ENCODE data around the gene BTBD9.
"Not testable (repeated sequence)": the region's sequence is repeated elsewhere in the genome, so short reads cannot be mapped to it uniquely, and the experiment has no call there.

BTBD9 gene

DNA sequence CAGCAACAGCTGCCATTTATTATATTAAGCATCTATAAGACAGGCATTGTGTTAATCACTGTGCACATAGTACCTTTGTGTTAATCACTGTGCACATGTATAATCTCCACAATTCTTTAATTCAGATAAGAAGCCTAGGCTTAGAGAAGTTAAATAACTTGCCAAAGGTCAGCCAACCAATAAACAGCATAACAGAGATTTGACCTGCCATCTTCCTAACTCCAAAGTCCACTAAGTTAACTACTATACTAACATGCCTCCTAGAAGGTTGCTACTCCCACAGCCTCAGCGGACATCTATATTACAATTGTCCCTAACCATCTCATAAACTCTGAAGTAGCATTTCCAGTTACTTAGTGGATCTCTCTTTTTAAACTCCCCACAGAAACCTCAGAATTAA, 3.7 kb downstream of the BTBD9 start:
- Mint-ChIP-seq H3K27me3 (no peaks in the 10 kb centered on the region), H3K4me3 (no peak overlapping the region), H3K27ac (no peak overlapping the region), H3K4me1 (ENCODE audit: low read depth) (peaks cover 54% of the 10 kb centered on the region), H3K9me3 (no peaks in the 10 kb centered on the region), H3K36me3 (ENCODE audit: low read depth) (peaks cover 12% of the 10 kb centered on the region)
- intact Hi-C loops (cut with micrococcal nuclease): no loop called here

DNA sequence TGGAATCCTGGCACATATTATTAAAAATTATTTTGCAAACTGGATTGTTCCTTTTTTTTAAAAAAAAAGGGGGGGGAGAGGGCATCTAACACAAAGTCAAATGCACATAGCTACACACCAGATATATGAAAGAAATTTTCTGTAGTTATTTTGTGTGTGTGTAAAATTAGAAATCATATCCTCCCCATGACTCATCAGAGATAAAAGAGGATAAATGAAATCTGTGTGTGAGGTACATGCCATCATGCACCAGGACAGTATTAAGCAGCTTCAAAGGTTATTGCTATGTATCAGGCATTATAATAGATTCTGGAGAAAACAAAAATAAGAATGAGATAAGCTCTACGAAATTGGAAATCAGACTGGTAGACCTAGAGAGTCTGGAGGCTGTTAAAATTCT, 5.2 kb downstream of the BTBD9 start:
- H3K27ac Mint-ChIP-seq: no peak overlapping the region

DNA sequence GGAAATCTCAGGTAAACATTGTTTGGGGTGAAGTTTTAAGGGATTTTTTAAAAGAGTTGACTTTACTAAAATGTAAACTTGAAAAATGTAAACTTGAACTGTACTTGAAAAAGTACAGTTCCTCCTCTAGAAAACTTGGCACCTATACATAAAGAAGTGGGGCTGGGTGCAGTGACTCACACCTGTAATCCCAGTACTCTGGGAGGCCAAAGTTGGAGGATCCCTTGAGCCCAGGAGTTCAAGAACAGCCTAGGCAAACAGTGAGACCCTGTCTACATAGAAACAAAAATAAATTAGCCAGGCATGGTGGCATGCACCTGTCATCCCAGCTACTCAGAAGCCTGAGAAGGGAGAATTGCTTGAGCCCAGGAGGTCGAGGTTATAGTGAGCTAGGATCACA, 7.2 kb downstream of the BTBD9 start:
- Mint-ChIP-seq H3K4me3 (no peak overlapping the region), H3K9me3 (no peaks in the 10 kb centered on the region), H3K27me3 (no peaks in the 10 kb centered on the region), H3K36me3 (ENCODE audit: low read depth) (no peaks in the 10 kb centered on the region), H3K27ac (no peak overlapping the region), H3K4me1 (ENCODE audit: low read depth) (peaks cover 34% of the 10 kb centered on the region)
- intact Hi-C loops (cut with micrococcal nuclease): no loop called here

More for the DNA sequence above, 5.2 kb downstream of the BTBD9 start:
- Mint-ChIP-seq H3K4me1 (ENCODE audit: low read depth) (peaks cover 44% of the 10 kb centered on the region), H3K4me3 (no peak overlapping the region), H3K27me3 (no peaks in the 10 kb centered on the region), H3K36me3 (ENCODE audit: low read depth) (peaks cover 5% of the 10 kb centered on the region), H3K9me3 (no peaks in the 10 kb centered on the region)
- intact Hi-C loops (cut with micrococcal nuclease): no loop called here

DNA sequence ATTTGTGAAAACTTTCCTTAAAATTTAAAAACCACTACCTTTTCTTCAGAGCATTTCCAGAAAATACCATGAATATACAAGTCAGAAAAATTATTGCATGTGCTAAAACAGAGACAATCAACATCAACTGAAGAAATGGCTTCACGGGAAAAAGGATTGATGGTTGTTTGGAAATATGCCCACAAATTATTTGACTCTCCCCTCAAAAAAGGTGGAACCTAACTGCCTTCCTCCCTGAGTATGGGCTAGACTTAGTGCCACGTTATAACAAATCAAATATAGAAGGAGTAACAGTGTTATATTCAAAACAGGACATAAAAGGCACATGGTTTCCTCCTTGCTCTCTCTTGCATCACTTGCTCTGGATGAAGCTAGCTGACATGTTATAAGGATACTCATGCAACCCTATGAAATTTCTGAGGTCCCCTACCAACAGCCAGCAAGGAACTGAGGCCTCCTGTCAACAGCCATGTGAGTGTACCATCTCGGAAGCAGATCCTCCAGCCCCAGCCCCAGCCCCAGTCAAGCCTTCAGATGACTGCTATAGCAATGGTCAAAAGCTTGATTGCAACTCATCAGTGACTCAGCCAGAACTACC, 8.4 kb downstream of the BTBD9 start:
- H3K9me3 Mint-ChIP-seq: no peaks in the 10 kb centered on the region
- peaks cover 25% of the 10 kb centered on the region for H3K4me1 Mint-ChIP-seq (ENCODE audit: low read depth)
- no peak overlapping the region for H3K27ac Mint-ChIP-seq
- H3K4me3 Mint-ChIP-seq: no peak overlapping the region
- intact Hi-C loops (cut with micrococcal nuclease): no loop called here
- H3K27me3 Mint-ChIP-seq: no peaks in the 10 kb centered on the region
- H3K36me3 Mint-ChIP-seq (ENCODE audit: low read depth): no peaks in the 10 kb centered on the region

DNA sequence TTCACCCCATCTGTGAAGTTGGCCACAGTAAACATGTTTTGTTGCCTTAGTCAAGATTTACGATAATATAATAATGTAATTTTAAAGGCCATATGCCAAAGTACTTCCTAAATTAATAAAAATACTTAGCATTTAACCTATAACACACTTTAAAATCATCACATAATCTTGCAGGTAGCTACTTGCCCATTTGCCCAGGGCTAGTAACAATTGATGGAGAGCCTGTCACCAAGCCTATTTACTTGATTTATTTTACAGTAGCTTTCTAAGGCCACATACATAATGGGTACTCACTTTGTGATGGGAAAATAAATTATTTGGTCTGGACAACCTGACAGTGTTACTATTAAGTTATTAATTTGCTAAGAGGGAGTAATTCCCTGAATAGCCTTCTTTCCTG, 14.5 kb downstream of the BTBD9 start:
- Mint-ChIP-seq H3K27ac (no peak overlapping the region), H3K9me3 (no peaks in the 10 kb centered on the region), H3K36me3 (ENCODE audit: low read depth) (no peaks in the 10 kb centered on the region), H3K4me1 (ENCODE audit: low read depth) (no peaks in the 10 kb centered on the region), H3K4me3 (no peak overlapping the region), H3K27me3 (no peaks in the 10 kb centered on the region)
- intact Hi-C loops (cut with micrococcal nuclease): no loop called here

DNA sequence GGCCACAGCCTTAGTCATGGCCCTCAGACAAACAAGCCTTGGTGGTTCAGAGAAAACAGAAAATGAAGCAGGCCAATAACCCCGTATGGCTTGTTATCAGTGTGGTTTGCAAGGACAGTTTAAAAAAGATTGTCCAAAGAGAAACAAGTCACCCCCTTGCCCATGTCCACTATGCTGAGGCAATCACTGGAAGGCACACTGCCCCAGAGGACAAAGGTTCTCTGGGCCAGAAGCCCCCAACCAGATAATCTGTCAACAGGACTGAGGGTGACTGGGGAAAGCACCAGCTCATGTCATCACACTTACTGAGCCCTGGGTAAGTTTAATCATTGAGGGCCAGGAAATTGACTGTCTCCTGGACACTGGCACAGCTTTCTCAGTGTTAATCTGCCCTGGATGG, 20.4 kb downstream of the BTBD9 start:
- H3K4me3 Mint-ChIP-seq; H3K4me1 Mint-ChIP-seq (ENCODE audit: low read depth); H3K36me3 Mint-ChIP-seq (ENCODE audit: low read depth); H3K27me3 Mint-ChIP-seq; intact Hi-C loops (cut with micrococcal nuclease); H3K9me3 Mint-ChIP-seq; H3K27ac Mint-ChIP-seq: not testable (repeated sequence)

DNA sequence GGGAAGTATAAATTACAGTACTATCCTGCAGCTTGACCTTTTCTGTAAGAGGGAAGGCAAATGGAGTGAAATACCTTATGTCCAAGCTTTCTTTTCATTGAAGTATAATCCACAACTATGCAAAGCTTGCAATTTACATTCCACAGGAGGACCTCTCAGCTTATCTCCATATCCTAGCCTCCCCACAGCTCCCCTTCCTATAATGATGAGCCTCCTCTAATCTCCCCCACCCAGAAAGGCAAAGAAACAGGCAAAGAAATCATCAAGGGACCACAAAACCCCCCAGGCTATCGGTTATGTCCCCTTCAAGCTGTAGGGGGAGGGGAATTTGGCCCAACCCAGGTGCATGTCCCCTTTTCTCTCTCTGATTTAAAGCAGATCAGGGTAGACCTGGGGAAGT, 21.4 kb downstream of the BTBD9 start:
- H3K27me3 Mint-ChIP-seq; H3K4me1 Mint-ChIP-seq (ENCODE audit: low read depth); intact Hi-C loops (cut with micrococcal nuclease); H3K36me3 Mint-ChIP-seq (ENCODE audit: low read depth); H3K9me3 Mint-ChIP-seq; H3K4me3 Mint-ChIP-seq; H3K27ac Mint-ChIP-seq: not testable (repeated sequence)

DNA sequence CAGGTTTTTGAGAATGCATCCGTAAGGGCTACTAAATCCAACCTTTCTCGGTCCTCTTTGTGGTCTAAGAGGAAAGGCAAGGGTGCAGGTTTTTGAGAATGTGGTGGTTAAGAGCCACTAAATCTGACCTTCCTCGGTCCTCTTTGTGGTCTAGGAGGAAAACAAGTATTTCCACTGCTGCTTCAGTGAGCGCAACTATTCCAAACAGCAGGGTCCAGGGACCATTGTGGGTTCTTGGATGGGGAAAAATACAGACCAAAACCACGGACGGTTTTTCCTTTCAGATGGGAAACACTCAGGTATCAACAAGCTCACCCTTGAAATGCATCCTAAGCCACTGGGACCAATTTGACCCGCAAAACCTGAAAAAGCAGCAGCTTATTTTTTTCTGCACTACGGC, 21.9 kb downstream of the BTBD9 start:
- Mint-ChIP-seq H3K27ac (no peak overlapping the region), H3K36me3 (ENCODE audit: low read depth) (no peaks in the 10 kb centered on the region), H3K27me3 (no peaks in the 10 kb centered on the region), H3K4me1 (ENCODE audit: low read depth) (no peaks in the 10 kb centered on the region), H3K9me3 (no peaks in the 10 kb centered on the region), H3K4me3 (no peak overlapping the region)
- intact Hi-C loops (cut with micrococcal nuclease): no loop called here

DNA sequence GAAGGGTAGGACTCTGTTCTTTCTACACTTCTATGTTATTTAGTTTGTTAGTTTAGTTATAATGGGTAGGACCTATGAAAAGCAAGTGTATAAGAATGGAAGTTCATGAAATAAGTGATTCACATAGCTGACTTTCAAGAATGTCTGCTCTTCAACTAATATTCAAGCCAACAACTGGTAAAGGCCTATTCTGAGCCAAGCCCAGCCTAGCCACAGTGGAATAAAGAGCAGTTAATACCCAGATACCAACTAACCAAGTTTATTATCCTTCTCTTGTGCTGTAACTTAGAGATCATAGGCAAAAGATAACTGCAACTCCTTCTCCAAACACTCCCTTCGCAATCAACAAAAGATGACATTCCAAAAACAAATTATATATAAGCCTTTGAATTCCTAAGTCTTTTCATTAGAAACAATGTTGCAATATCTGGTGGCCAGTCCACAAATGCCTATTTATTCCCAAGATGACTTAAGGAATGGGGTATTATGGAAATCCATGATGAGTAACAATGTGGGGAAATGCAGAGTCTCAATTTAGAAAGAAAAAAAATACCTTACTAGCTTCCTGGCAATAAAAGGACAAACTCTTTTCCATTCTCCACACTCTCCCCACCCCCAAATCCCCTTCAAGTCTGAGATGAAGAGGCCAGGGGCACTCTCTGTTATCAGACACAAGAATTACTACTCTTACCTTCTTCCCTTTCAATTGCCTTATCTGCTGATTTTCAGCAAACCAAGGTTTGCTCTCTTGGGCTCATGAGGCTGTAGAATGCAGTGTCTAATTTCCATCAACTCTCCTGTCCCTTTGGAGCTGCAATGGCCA, 27.4 kb downstream of the BTBD9 start:
- H3K4me1 Mint-ChIP-seq (ENCODE audit: low read depth): peaks cover 13% of the 10 kb centered on the region
- H3K4me3 Mint-ChIP-seq: no peak overlapping the region
- intact Hi-C loops (cut with micrococcal nuclease): no loop called here
- no peaks in the 10 kb centered on the region for H3K27me3 Mint-ChIP-seq
- no peak overlapping the region for H3K27ac Mint-ChIP-seq
- no peaks in the 10 kb centered on the region for H3K36me3 Mint-ChIP-seq (ENCODE audit: low read depth)
- no peaks in the 10 kb centered on the region for H3K9me3 Mint-ChIP-seq

DNA sequence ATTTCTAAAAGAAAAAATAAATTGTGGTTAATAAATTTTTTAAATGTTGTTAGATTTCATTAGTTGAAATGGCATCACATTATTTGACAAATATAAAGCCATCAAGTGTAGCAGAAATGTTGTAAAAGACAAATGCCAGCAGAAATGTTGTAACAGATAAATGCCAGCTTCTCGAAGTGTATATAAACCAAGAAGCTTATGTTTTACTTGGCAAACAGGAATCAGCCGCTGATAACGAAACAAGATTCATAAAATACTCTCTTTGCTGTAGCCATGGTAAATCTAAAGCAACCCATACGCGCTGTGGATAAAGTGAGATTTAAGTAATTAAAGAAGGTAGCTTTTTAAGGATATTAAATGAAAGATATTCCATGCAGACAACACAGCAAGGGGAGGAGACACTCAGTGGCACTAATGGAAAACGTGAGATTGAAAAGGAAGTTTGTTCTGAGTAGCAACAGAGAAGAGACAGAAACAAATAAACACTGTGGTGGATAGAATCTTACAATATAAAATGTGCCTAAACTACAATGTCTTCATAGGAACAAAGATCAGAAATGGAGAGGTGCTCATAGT, 29.6 kb downstream of the BTBD9 start:
- H3K36me3 Mint-ChIP-seq (ENCODE audit: low read depth): no peaks in the 10 kb centered on the region
- intact Hi-C loops (cut with micrococcal nuclease): no loop called here

DNA sequence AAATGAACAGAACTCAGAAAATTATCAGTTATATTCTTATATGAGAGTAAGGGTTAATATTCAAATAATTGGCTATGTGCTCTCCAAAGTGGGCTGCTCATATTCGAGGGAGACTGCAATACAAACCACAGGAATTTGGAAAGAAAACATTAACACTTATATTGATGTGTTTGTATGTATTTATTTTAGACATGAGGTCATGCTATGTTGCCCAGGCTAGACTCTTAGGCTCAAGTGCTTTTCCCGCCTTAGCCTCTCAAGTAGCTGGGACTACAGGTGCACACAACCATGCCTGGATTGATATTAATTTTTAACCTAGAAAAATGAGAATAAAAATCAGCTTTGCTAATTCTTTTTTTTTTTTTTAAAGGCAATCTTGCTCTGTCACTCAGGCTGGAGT, 35.0 kb downstream of the BTBD9 start:
- H3K4me1 Mint-ChIP-seq (ENCODE audit: low read depth): peaks cover 13% of the 10 kb centered on the region
- no peak overlapping the region for H3K4me3 Mint-ChIP-seq
- H3K27ac Mint-ChIP-seq: no peak overlapping the region
- H3K9me3 Mint-ChIP-seq: no peaks in the 10 kb centered on the region
- intact Hi-C loops (cut with micrococcal nuclease): no loop called here
- no peaks in the 10 kb centered on the region for H3K36me3 Mint-ChIP-seq (ENCODE audit: low read depth)
- no peaks in the 10 kb centered on the region for H3K27me3 Mint-ChIP-seq

More for the DNA sequence above, 29.6 kb downstream of the BTBD9 start:
- H3K27ac Mint-ChIP-seq: no peak overlapping the region
- H3K9me3 Mint-ChIP-seq: no peaks in the 10 kb centered on the region
- H3K4me3 Mint-ChIP-seq: no peak overlapping the region
- no peaks in the 10 kb centered on the region for H3K27me3 Mint-ChIP-seq
- peaks cover 13% of the 10 kb centered on the region for H3K4me1 Mint-ChIP-seq (ENCODE audit: low read depth)

DNA sequence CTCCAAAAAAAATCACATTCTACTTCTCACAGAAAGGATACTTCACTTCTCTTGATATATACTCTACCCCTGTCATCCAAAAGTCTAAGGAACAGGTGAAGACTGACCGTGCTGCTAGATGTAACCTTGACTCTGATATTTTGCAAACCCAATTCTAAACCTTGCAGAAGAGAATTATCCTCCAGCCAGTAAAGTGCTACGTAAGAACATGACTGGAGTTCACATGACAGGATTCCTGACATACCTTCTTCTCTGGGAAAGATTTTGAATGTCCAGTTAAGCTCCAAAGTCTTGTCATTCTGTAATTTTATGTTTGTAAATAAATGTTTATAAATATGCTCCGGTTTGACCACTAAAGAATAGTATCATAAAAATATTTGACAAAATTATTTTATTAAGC, 35.8 kb downstream of the BTBD9 start:
- Mint-ChIP-seq H3K27ac (no peak overlapping the region), H3K36me3 (ENCODE audit: low read depth) (no peaks in the 10 kb centered on the region), H3K27me3 (no peaks in the 10 kb centered on the region), H3K4me1 (ENCODE audit: low read depth) (peaks cover 9% of the 10 kb centered on the region), H3K4me3 (no peak overlapping the region), H3K9me3 (no peaks in the 10 kb centered on the region)
- intact Hi-C loops (cut with micrococcal nuclease): no loop called here

DNA sequence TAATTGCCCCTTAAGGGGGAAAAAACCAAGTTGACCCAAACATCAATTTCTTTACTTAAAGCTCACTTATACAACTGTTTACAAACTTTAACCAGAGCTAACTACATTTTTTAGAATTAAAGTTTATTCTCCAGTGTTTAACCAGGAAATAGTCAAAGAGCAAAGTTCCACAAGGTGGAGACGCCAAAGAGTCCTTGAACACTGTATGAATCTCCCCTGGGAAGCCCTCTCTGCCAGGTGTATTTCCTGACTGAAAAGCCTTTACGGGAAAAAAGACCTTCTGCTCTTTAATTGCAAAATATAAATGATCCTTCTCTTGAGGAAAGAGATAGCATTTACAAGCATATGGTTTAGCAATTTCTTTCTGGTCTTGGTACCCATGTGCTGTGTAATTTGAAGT, 36.2 kb downstream of the BTBD9 start:
- no peak overlapping the region for H3K4me3 Mint-ChIP-seq
- no peaks in the 10 kb centered on the region for H3K36me3 Mint-ChIP-seq (ENCODE audit: low read depth)
- no peaks in the 10 kb centered on the region for H3K27me3 Mint-ChIP-seq
- intact Hi-C loops (cut with micrococcal nuclease): no loop called here
- no peak overlapping the region for H3K27ac Mint-ChIP-seq
- peaks cover 6% of the 10 kb centered on the region for H3K4me1 Mint-ChIP-seq (ENCODE audit: low read depth)
- no peaks in the 10 kb centered on the region for H3K9me3 Mint-ChIP-seq

DNA sequence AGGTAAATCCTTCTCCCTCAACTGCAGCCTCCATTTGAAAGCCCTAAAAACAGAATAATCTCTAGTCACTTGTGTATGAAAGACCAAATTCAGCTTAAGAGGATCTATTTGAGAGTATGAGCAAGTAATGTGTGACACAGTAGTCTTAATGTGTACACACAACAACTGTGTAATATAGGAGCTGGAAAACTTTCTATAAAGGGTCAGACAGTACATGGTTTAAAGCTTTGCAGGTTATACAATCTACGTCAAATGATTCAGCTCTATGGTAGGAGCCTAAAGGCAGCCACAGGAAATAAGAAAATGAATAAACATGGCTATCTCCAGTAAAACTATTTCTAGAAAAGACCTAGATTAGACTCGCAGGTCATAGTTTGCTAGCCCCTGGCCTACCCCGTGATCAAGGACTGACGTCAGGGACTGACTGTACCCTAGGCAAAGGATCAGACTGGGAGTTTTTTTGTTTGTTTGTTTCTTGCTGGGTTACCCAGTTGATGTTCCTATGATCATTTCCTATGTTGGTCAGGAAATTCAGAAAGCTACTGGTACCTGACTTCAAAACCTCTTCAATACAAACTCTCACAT, 39.7 kb downstream of the BTBD9 start:
- Mint-ChIP-seq H3K4me3 (no peak overlapping the region), H3K9me3 (no peaks in the 10 kb centered on the region), H3K27ac (no peak overlapping the region), H3K4me1 (ENCODE audit: low read depth) (no peaks in the 10 kb centered on the region), H3K36me3 (ENCODE audit: low read depth) (no peaks in the 10 kb centered on the region), H3K27me3 (no peaks in the 10 kb centered on the region)
- intact Hi-C loops (cut with micrococcal nuclease): no loop called here

All from dendritic cell treated with granulocyte-macrophage colony-stimulating factor and Interleukin-4, amounts not matched to agents 40 ng/mL and 50 ng/mL, for 4 days (primary cell).